ENCODE data around the gene AACS.

- no peak for TF ChIP-seq SUPT20H (IDR thresholded peaks at IDR 0.05; ENCODE audit: borderline replicate concordance, control insufficient read depth, low read depth, low read length)
- TF ChIP-seq SKIL (IDR thresholded peaks at IDR 0.05; ENCODE audit: low read depth, poor library complexity, severe bottlenecking) = no peak
- TF ChIP-seq EGR1 (IDR thresholded peaks at IDR 0.05; ENCODE audit: borderline replicate concordance in 1 of 2, low read depth in 2 of 2, low read length in 2 of 2) = no peak
- TF ChIP-seq TAF1 (IDR thresholded peaks at IDR 0.05; ENCODE audit: borderline replicate concordance, low read depth, low read length) = no peak
- no peak for TF ChIP-seq CTCF (IDR thresholded peaks at IDR 0.05 in 2 of 3, conservative IDR thresholded peaks at IDR 0.05 in 1 of 3; ENCODE audit: control insufficient read depth in 2 of 3, extremely low read depth in 1 of 3, insufficient read depth in 1 of 3, low read depth in 3 of 3, low read length in 3 of 3)
- TF ChIP-seq ZZZ3 (IDR thresholded peaks at IDR 0.05; ENCODE audit: control insufficient read depth, insufficient read length, low read depth) = no peak
- TF ChIP-seq GABPA (IDR thresholded peaks at IDR 0.05; ENCODE audit: low read depth) = no peak
- no peak for TF ChIP-seq EP300 (IDR thresholded peaks at IDR 0.05; ENCODE audit: borderline replicate concordance in 1 of 2, control insufficient read depth in 1 of 2, low read depth in 2 of 2, low read length in 2 of 2)
- no peak for TF ChIP-seq PAX5 (IDR thresholded peaks at IDR 0.05; ENCODE audit: borderline replicate concordance, low read depth, low read length)
- TF ChIP-seq BRCA1 (IDR thresholded peaks at IDR 0.05; ENCODE audit: low read depth, low read length) = no peak
- TF ChIP-seq ZBTB11 (CRISPR knock-in tag; IDR thresholded peaks at IDR 0.05) = no peak
Measured at GRCh38 chr12:125070661-125071390, 5.6 kb downstream of the AACS start.
